HG03045 (cell line): Measurements from ENCODE around the gene TTLL10.
"Not testable (repeated sequence)": the region's sequence is repeated elsewhere in the genome, so short reads cannot be mapped to it uniquely, and the experiment has no call there.

Experiments
- ATAC-seq: cut with Tn5 transposase; IDR thresholded peaks from one replicate; pipeline ENCODE4 v1.9.1; 2021; ENCODE audit warnings: mild to moderate bottlenecking, moderate library complexity; ENCODE audit not compliant: unreplicated experiment

Gene TTLL10

DNA sequence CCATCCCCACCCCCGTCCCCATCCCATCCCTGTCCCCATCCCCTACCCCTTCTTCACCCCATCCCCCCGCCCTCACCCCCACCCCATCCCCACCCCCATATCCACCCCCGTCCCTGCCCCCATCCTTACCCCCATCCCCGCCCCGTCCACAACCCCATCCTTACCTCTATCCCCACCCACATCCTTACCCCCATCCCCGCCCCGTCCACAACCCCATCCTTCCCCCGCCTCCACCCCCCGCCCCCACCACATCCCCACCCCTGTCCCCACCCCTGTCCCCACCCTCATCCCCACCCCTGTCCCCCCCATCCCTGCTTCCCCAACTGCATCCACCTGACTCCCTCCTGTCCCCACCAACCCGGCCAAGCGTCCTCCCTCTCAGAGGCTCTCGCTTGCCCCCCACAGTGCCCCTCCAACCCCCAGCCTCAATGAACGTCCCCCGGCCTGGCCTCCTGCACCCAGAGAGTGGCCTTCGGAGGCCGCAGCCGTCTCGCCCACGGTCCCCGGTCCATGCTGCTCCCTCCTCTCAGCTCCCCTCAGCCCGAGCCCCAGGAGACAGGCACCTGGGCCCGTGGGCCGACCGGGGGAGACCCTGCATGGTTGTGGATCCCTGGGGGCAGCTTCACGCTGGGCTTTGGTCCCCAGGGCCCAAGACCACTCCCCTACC lies 32.3 kb upstream of the TTLL10 start:
- no peak for ATAC-seq

DNA sequence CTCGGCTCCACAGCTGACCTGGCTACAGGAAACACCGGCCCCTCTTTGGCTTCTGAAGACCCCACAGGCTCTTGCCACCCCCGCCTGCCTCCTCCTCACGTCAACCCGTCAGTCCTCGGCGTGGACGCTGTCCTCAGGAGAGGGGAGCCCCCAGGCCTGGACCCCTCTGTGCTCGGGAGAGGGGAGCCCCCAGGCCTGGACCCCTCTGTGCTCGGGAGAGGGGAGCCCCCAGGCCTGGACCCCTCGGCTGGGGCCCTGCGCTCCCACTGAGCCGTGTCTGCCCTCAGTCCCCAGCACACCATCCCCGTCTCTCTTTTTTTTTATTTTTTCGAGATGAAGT lies 31.8 kb upstream of the TTLL10 start:
- ATAC-seq = no peak

DNA sequence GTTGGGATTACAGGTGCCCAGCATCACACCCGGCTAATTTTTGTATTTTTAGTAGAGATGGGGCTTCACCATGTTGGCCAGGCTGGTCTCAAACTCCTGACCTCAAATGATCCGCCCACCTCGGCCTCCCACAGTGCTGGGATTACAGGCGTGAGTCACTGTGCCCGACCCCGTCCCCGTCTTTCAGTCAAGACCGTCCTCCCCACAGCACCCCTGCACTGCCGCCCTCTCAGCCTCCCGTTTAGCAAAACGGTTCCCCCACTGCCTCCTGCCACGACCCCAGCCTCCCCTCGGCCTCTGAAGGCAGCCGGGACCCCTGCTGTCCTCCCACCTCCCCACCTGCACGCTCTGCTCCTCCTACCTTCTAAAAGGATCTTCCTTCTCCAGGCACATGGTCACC lies 31.3 kb upstream of the TTLL10 start:
- ATAC-seq = not testable (repeated sequence)

DNA sequence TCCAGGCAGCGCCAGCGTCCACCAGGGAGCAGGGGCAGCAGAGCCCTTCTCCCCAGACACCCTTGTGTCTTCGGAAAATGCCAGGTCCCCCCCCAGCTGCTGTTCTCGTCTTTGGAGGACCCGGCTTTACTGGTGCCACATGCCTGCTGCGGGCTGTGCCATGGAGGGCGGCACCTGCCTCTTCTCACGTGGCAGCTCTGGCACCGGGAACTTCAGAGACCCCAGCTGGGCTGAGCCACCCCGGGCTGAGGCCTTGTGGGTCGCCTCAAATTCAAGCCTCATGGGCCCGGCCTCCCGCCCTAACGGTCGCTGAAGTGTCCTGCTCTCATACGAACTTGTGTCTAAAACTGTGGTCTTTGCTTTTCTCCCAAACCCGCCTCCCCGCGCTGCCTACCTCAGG lies 30.8 kb upstream of the TTLL10 start:
- no peak for ATAC-seq

DNA sequence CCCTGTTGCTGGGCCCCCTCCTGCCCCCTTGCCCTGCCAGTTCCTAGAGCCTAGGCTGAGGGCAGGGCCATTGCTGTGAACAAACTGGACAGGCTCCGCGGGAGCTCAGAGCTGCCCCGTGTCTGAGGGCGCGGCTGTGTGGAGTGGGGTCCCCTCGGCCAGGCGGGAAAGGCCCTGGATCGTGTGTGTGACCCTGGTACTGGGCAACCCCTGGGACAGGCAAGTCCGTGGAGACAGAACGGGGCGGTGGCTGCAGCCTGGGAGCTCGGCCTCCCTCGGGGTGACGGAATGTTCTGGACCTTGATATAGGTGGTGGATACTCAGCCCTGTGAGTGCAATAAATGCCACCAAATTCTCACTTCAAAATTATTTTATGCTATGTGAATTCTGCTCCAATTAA lies 30.0 kb upstream of the TTLL10 start:
- ATAC-seq = no peak

DNA sequence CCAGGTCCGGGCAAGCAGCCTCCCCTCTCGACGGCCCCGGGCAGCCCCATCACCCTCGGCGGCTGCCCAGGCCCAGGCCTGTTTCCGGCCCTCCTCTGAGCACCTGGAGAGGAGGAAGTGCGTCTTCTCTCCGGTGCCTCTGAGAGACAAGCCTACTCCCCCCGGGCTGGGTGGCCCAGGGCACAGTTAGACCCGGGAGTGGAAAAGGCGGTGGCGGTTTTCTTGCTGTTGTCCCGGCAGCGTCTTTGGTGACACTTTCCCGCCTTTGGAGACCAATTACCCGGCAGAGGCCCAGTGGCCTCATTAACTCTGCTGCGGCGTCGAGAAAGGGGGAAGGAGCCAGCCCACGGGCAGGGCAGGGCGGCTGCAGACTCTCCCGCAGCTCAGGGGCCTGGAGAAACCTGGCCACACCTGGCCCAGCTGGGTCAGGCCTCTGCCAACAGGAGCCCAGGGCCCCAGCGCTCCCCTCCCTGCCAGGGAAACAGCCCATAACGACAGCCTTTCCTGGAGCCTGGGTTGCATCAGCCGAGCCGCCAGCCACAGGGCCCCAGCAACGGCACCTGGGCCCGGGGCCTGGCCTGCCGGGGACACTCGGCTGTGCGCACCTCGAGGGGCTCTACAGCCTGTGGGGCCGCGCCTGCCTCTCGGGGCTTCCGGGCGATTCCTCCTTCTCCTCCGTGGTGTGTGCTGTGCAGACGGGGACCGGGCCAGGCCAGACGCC lies 29.4 kb upstream of the TTLL10 start:
- no peak for ATAC-seq

DNA sequence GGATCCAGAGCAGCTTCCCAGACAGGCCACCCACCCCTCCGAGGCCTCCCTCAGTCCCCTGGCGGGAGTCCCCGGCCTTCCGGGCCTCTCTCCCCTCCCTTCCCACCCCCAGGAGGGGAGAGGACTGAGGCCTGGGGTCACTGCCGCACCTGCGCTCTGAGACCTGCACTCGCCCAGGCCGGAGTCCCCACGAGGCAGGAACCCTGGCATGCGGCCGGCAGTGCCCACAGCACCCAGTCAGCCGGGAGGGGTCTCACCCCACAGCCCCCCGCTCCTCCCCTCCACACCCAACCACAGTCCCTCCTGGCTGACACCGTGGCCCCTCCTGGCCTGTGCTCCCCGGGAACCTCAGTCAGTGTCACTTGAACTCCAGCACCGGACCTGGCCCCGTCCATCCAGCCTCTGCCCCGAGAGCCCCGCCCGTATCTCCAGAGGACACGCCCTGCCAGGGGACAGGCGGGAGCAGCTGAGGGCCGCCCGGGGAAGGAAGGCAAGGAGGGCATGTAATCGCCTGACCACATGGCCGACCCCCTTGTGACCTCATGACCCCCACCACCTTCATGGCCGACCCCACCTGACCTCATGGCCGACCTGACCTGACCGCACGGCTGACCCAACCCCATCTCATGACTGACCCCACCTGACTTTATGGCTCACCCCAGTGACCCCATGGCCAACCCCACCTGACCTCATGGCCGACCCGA lies 28.7 kb upstream of the TTLL10 start:
- ATAC-seq = no peak

DNA sequence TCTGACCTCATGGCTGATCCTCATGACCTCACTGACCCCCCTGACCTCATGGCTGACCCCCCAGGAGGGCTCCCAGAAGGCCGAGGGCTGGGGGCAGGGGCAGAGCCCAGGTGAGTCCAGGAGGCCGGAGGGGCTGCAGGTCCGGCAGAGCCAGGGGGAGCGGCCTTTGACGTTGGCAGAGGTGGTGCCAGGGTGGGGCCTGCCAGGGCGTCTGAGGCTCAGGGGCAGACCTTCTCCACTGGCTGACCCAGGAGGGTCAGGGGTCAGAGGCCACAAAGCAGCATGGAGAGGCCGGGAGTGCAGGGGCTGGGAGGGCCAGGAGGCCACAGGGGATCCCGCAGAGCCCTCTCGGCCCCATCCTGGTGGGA lies 28.1 kb upstream of the TTLL10 start:
- no peak for ATAC-seq

DNA sequence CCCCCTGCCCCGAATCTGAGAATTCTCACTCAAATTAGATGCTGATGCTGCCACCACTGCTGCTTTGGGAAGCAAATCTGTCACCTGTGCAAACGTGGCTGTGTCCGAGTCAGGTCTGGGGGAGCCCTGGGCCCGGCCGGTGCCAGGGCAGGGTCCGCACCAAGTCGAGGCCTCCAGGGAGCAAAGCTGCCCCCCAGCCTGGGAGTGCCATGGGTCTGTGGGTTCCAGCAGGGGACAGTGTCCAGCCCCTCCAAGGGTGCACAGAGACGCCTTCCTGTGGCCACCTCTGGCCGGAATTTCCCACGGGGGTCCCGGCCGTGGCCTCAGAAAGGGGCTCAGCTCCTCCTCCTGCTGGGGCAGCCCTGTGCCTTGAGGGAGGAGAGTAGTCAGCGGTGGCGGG lies 27.7 kb upstream of the TTLL10 start:
- no peak for ATAC-seq

DNA sequence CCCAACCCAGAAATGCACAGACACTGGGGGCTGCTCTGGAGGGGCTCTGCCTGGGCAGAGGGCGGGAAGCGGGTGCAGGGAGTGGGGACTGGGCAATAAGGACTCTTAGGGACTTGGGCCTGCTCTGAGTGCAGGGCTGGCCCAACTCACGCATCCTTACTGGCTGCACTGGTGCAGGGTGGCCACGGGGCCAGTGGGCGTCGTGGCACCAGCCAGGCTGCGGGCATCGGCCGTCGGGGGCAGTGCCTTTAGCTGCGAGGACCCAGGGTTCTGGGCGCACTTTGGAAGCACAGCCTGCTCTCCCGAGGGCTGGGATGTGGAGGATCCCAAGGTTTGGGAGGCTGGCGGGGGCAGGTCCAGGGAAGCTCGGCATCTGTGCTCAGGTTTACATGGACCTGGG lies 27.1 kb upstream of the TTLL10 start:
- ATAC-seq = no peak

DNA sequence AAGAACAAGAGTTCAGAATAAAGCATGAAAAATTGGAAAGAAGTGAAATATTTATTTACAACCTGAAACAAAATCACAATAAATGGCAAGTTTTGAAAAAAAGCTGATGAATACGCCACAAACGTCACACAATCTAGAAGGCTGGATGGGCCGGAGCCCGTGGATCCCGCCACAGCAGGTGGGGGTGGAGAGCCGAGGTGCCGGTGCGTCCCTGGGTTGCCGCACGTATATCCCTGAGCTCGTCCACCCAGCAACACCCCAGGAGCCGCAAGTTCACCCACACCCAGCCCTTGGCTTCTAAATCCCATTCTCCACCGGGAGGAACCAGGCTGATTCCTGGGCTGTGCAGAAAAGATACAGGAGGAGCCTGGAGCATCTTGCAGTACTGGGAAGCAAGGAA lies 25.6 kb upstream of the TTLL10 start:
- no peak for ATAC-seq

DNA sequence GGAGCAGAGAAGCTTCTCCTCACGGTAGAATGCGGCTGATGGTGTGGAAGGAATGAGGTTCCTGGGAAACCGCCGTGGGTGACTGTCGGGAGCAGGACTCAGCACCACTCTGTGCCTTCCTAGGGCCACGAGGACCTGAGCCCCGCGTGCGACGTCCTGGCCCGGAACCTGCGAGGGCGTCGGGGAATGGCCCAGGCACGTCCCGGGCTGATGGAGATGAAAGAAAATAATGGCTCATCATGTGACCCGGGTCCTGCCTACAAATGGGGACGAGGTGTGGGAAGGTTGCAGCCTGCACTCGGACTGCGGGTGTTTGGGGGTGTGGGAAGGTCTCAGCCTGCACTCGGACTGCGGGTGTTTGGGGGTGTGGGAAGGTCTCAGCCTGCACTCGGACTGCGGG lies 25.1 kb upstream of the TTLL10 start:
- no peak for ATAC-seq

DNA sequence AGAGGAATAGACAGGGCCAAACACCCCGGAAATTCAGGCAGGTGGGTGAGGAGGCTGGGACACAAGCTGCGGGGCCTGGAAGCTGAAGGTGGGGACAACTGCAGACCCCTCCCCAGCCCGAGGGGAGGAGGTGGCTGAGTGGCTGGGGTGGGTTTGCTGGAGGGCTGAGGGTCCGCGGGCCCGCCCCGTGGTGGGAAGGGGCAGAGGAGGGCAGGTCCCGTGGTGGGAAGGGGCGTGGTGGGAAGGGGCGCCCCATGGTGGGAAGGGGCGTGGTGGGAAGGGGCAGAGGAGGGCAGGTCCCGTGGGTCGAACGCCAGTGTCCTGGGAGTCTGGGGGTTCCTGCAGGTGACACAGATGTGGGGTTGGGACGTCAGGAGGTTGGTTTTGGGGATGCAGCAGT lies 24.3 kb upstream of the TTLL10 start:
- no peak for ATAC-seq

DNA sequence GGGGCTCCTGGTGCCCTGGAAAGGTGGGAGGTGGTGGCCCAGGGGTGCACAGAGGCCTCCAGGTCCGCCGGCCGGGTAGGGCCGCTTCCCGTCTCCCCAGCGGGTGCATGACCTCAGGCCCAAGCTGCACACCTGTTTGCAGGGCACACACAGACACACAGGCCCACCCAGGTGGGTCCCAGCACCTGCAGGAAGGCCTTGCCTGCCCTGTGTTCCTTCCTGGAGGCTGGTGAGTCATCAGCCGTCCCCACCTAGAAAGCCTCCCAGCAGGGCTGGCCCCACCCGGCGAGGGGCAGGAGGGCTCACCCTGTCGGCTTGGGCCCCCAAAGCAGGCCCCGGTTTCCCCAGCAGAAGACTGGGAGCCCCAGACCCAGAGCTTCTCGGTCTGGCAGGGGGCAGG lies 23.6 kb upstream of the TTLL10 start:
- ATAC-seq = no peak

DNA sequence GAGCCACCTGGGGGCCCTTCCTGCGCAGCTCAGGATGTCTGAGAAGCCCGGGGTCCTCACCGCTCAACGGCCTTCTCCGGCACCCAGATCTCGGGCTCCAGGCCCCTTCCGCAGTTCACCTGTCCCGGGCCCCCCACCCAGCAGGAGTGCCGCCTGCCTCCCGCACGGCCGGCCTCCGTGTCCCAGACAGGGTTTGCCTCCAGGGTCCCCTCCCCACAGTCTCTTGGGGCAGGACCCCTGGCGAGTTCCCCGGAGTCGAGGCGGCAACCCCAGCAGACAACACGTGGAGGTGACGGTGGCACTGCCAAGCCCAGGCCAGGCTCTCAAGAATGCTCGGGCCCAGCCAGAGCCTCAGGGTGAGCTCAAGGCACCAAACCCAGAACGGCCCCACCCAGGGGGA lies 22.4 kb upstream of the TTLL10 start:
- ATAC-seq = no peak

DNA sequence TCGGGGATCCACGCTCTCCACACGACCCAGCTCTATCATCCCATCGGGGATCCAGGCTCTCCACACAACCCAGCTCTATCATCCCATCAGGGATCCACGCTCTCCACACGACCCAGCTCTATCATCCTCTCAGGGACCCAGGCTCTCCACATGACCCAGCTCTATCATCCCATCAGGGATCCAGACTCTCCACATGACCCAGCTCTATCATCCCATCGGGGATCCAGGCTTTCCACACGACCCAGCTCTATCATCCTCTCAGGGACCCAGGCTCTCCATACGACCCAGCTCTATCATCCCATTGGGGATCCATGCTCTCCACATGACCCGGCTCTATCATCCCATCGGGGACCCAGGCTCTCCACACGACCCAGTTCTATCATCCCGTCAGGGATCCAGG lies 21.2 kb upstream of the TTLL10 start:
- ATAC-seq = not testable (repeated sequence)

DNA sequence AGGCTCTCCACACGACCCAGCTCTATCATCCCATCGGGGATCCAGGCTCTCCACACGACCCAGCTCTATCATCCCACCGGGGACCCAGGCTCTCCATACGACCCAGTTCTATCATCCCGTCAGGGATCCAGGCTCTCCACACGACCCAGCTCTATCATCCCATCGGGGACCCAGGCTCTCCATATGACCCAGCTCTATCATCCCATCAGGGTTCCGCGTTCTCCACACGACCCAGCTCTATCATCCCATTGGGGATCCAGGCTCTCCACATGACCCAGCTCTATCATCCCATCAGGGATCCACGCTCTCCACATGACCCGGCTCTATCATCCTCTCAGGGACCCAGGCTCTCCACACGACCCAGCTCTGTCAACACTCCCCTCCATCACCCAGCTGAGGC lies 20.5 kb upstream of the TTLL10 start:
- not testable (repeated sequence) for ATAC-seq

DNA sequence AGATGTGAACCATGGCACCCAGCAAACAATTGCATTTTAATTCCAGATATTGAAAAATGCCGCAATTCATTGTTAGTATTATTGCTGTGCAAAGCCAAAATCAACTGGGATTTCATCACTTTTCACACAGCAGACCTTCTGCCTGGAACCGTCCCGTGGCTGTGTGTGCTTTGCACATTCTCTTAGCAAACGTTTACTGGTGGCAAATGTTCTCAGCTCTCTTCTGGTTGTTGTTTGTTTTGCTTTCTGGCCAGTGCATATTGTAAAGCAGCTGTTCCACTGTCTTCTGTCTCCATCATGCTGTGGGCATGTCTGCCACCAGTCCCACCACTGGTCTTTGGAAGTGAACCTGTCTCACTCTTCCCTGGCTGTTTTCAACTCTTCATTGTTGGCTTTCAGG lies 19.8 kb upstream of the TTLL10 start:
- ATAC-seq = no peak

DNA sequence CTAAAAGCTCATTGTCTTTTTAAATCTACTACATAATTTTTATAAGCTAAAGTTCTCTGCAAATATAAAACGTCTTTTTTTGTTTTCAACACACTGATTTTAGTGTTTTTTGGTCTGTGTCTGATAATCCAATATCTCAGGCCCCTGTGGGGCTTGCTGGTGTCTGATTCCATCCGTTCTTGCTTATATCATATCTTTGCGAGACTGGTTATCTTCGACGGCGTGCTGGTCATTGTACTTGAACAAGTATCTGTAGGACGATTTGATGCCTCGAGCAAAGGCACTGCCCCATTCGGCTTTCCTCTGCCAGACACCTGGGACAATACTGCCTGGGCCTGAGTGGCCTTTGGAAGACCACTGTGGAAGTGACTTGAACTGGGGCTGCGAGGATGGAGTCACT lies 18.4 kb upstream of the TTLL10 start:
- no peak for ATAC-seq

DNA sequence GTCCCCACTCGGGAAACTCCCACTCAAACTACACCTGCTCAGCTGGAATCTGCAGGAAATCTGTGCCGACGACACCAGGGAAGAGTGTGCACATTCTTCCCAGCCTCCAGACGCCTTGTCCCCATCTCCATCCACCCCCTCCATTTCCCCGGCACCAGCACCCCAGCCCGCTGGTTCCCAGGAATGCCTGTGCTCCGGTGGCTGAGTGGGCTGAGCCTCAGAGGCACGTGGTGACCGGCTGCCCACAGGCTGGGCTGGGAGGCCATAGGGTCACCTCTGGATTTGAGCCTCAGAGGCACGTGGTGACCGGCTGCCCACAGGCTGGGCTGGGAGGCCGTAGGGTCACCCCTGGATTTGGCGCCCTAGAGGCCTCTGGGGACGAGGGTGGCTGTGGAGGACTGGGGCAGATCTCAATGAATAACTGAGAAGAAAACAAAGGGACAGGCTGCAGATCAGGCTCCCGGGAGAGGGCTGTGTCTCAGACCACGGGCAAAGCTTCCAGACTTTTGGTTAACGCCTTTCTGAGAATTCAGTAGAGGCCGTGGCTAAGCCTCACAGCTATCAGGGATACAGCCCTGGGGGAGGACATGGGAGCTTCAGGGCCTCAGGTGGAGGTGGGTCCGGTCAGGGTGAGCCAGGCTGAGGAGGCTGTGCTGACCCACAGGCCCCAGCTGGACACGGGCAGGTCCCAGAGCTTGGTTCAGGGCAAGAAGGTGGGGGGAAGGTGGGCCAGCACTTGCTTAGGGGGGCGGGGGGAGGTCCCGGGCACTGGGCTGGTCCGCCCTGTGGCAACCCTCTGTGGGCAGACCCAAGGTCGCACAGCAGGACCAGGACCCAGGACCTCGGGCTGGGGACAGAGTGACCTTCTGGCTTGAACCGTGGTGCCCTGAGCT lies 17.3 kb upstream of the TTLL10 start:
- no peak for ATAC-seq

DNA sequence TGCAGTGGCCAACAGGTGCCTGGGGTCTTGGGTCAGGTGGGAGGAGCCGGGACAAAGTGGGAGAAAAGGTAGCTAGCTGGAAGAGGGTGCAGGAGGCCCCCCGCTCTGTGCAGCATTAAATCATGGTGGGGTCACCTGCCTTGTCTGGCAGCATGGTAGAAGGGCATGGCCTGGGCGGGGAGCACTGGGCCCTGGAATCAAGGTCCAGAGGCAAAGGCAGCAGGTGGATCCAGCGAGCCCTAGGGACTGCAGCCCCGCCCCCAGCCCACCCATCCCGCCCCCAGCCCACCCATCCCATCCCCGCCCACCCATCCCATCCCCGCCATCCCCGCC lies 16.7 kb upstream of the TTLL10 start:
- ATAC-seq = no peak
